IMR-90 (cell line): ENCODE measurements around the gene RNF213. TPM values are rescaled to one million over a fixed set of nuclear protein-coding genes. Genes with fewer than 3 reads are reported as not detected.

ENCODE experiments used
- ATAC-seq: fragments of 200-7000 bp; cut with Tn5 transposase; 2 replicates; pipeline ENCODE4 v1.9.1; 2020; ENCODE audit warnings: low read depth, mild to moderate bottlenecking, moderate library complexity
- BruUV-seq: library from RNA; stranded (reverse); fragments of 400-500 nt; replicated peaks from 2 replicates; lab custom pipeline; 2021; lab: Mats Ljungman, UMichigan
- CTCF ChIA-PET: fragments of 300-600 bp; formaldehyde crosslinking; extraction: SDS; loops from one replicate; lab custom pipeline; 2021; ENCODE audit warnings: antibody characterized with exemption; lab: Yijun Ruan, JAX
- POLR2A ChIA-PET: fragments of 300-600 bp; sonication (Branson Sonifier 250); formaldehyde crosslinking; loops from one replicate; lab custom pipeline; 2022; ENCODE audit warnings: antibody characterized with exemption; ENCODE audit not compliant: unreplicated experiment; lab: Charles Lee
- DNase-seq: peaks from one replicate; pipeline ENCODE4 v3.0.0; 2013
- H2AFZ ChIP-seq: replicated peaks from 2 replicates; pipeline ENCODE3; 2013; ENCODE audit warnings: low read length, mild to moderate bottlenecking; ENCODE audit not compliant: poor library complexity
- H2AK5ac ChIP-seq: 2 replicates; pipeline ENCODE4 v1.6.1; 2013; ENCODE audit warnings: low read depth, low read length, inconsistent platforms
- H2AK9ac ChIP-seq: replicated peaks from 2 replicates; pipeline ENCODE3; 2013; ENCODE audit warnings: mild to moderate bottlenecking, low read depth, low read length, moderate library complexity; ENCODE audit not compliant: poor library complexity
- H2BK120ac ChIP-seq: 2 replicates; pipeline ENCODE4 v1.6.1; 2013; ENCODE audit warnings: low read depth, low read length, inconsistent platforms
- H2BK15ac ChIP-seq: 3 replicates; pipeline ENCODE4 v1.6.1; 2013; ENCODE audit warnings: low read depth, low read length, inconsistent platforms
- H2BK20ac ChIP-seq: 2 replicates; pipeline ENCODE4 v1.6.1; 2013; ENCODE audit warnings: low read depth, mild to moderate bottlenecking, inconsistent platforms, low read length, moderate library complexity
- H2BK5ac ChIP-seq: 2 replicates; pipeline ENCODE4 v1.6.1; 2013; ENCODE audit warnings: mild to moderate bottlenecking, low read depth, low read length, inconsistent platforms; ENCODE audit not compliant: poor library complexity, severe bottlenecking
- H3K14ac ChIP-seq: replicated peaks from 2 replicates; pipeline ENCODE4 v1.6.1; 2013; ENCODE audit warnings: low read depth, low read length, inconsistent platforms
- H3K18ac ChIP-seq: 2 replicates; pipeline ENCODE4 v1.6.1; 2013; ENCODE audit warnings: low read depth, low read length, control low read depth
- H3K23ac ChIP-seq: 2 replicates; pipeline ENCODE4 v1.6.1; 2013; ENCODE audit warnings: low read depth, low read length, inconsistent platforms
- H3K27ac ChIP-seq: 2 replicates; pipeline ENCODE4 v1.5.1; 2013; ENCODE audit warnings: mild to moderate bottlenecking, control low read depth, low read length; ENCODE audit not compliant: insufficient read depth
- H3K27me3 ChIP-seq: 2 replicates; pipeline ENCODE4 v1.6.1; 2013; ENCODE audit warnings: low read length; ENCODE audit not compliant: control insufficient read depth, insufficient read depth
- H3K36me3 ChIP-seq: 2 replicates; pipeline ENCODE4 v1.6.1; 2013; ENCODE audit warnings: low read length, mixed read lengths; ENCODE audit not compliant: control insufficient read depth, insufficient read depth
- H3K4ac ChIP-seq: 2 replicates; pipeline ENCODE4 v1.6.1; 2013; ENCODE audit warnings: low read depth, low read length, inconsistent platforms
- H3K4me1 ChIP-seq: 2 replicates; pipeline ENCODE4 v1.6.1; 2013; ENCODE audit warnings: low read length, mixed read lengths; ENCODE audit not compliant: control insufficient read depth, insufficient read depth
- H3K4me2 ChIP-seq: 2 replicates; pipeline ENCODE4 v1.6.1; 2013; ENCODE audit warnings: low read depth, mild to moderate bottlenecking, control low read depth, low read length, moderate library complexity
- H3K4me3 ChIP-seq: 2 replicates; pipeline ENCODE4 v1.5.1; 2013; ENCODE audit warnings: low read depth, mild to moderate bottlenecking, control low read depth, low read length, moderate library complexity; ENCODE audit not compliant: insufficient read depth
- H3K56ac ChIP-seq: 2 replicates; pipeline ENCODE4 v1.6.1; 2013; ENCODE audit warnings: low read length, inconsistent platforms; ENCODE audit not compliant: insufficient read depth; ENCODE audit errors: extremely low read depth
- H3K79me1 ChIP-seq, 2 experiments: 2 replicates each; pipeline ENCODE4 v1.6.1; 2013; ENCODE audit warnings: low read length in 2 of 2, inconsistent platforms in 1 of 2, low read depth in 1 of 2
- H3K9ac ChIP-seq: 2 replicates; pipeline ENCODE4 v1.6.1; 2013; ENCODE audit warnings: low read depth, low read length, control low read depth
- H3K9me1 ChIP-seq: 2 replicates; pipeline ENCODE4 v1.6.1; 2013; ENCODE audit warnings: low read length, inconsistent platforms; ENCODE audit not compliant: insufficient read depth
- H3K9me3 ChIP-seq: 2 replicates; pipeline ENCODE4 v1.6.1; 2013; ENCODE audit warnings: low read length; ENCODE audit not compliant: control insufficient read depth, insufficient read depth
- H4K20me1 ChIP-seq: 2 replicates; pipeline ENCODE4 v1.6.1; 2013; ENCODE audit warnings: low read length, inconsistent platforms; ENCODE audit not compliant: insufficient read depth
- H4K5ac ChIP-seq: 2 replicates; pipeline ENCODE4 v1.6.1; 2013; ENCODE audit warnings: mild to moderate bottlenecking, low read depth, low read length, control low read depth
- H4K8ac ChIP-seq, 2 experiments: 2 replicates each; pipeline ENCODE4 v1.6.1; 2013; ENCODE audit warnings: low read depth in 2 of 2, low read length in 2 of 2, control low read depth in 1 of 2, inconsistent platforms in 1 of 2
- H4K91ac ChIP-seq: 2 replicates; pipeline ENCODE4 v1.6.1; 2013; ENCODE audit warnings: low read depth, low read length, inconsistent platforms; ENCODE audit not compliant: insufficient read depth
- BHLHE40 ChIP-seq: fragments of 150-350 bp; IDR thresholded peaks from 2 replicates; pipeline ENCODE4 v1.6.1; 2016; ENCODE audit warnings: mild to moderate bottlenecking, low read depth, low read length
- CEBPB ChIP-seq: IDR thresholded peaks from 2 replicates; pipeline ENCODE4 v1.6.1; 2012; ENCODE audit warnings: low read depth, low read length, improper control_type of control experiment
- CHD1 ChIP-seq: IDR thresholded peaks from 2 replicates; pipeline ENCODE4 v1.6.1; 2012; ENCODE audit warnings: low read depth, low read length, improper control_type of control experiment
- FOS ChIP-seq: fragments of 150-350 bp; IDR thresholded peaks from 2 replicates; pipeline ENCODE4 v1.6.1; 2016; ENCODE audit warnings: low read depth, low read length
- MAFK ChIP-seq: IDR thresholded peaks from 2 replicates; pipeline ENCODE4 v1.6.1; 2012; ENCODE audit warnings: low read depth, low read length, improper control_type of control experiment
- MAZ ChIP-seq: IDR thresholded peaks from 2 replicates; pipeline ENCODE4 v1.6.1; 2012; ENCODE audit warnings: low read depth, mild to moderate bottlenecking, low read length, improper control_type of control experiment, moderate library complexity, borderline replicate concordance
- MXI1 ChIP-seq: IDR thresholded peaks from 2 replicates; pipeline ENCODE4 v1.6.1; 2012; ENCODE audit warnings: low read depth, mild to moderate bottlenecking, low read length, moderate library complexity, borderline replicate concordance
- NFE2L2 ChIP-seq: fragments of 150-350 bp; IDR thresholded peaks from 2 replicates; pipeline ENCODE4 v1.6.1; 2016; ENCODE audit warnings: low read depth, mild to moderate bottlenecking, low read length
- POLR2A ChIP-seq: IDR thresholded peaks from 2 replicates; pipeline ENCODE4 v1.6.1; 2012; ENCODE audit warnings: mild to moderate bottlenecking, low read depth, low read length
- RAD21 ChIP-seq: IDR thresholded peaks from 2 replicates; pipeline ENCODE4 v1.6.1; 2012; ENCODE audit warnings: low read length, improper control_type of control experiment
- RCOR1 ChIP-seq: IDR thresholded peaks from 2 replicates; pipeline ENCODE4 v1.6.1; 2012; ENCODE audit warnings: mild to moderate bottlenecking, low read length, improper control_type of control experiment; ENCODE audit not compliant: insufficient replicate concordance
- RFX5 ChIP-seq: IDR thresholded peaks from 2 replicates; pipeline ENCODE4 v1.8.0; 2012; ENCODE audit warnings: low read depth, mild to moderate bottlenecking, low read length, moderate library complexity
- SMC3 ChIP-seq: fragments of 150-350 bp; IDR thresholded peaks from 2 replicates; pipeline ENCODE4 v1.6.1; 2016; ENCODE audit warnings: low read depth, mild to moderate bottlenecking, antibody characterized with exemption, low read length, moderate library complexity
- WGBS, 2 experiments: methylation state at CpG; one replicate each; pipeline versions ENCODE4 v1.1.5 to v1.1.7; 2013; ENCODE audit warnings: missing lambda C conversion rate in 2 of 2; ENCODE audit not compliant: insufficient read length in 1 of 2; ENCODE audit errors: extremely low coverage in 2 of 2; 5-methylcytosine and 5-hydroxymethylcytosine counted together
- dilution Hi-C: fragments of 300-500 bp; cut with HindIII; formaldehyde crosslinking; loops from one replicate; pipeline ENCODE4 v1.14.3; 2018; ENCODE audit warnings: low sequenced_read_pairs; ENCODE audit not compliant: unreplicated experiment
- in situ Hi-C: fragments of 300-500 bp; cut with MboI; formaldehyde crosslinking; loops from 3 replicates; pipeline ENCODE4 v1.14.3; 2019; ENCODE audit warnings: low sequenced_read_pairs, inconsistent platforms, mixed read lengths
- intact Hi-C: fragments of 100-400 bp; cut with micrococcal nuclease; formaldehyde crosslinking; loops from 2 replicates; pipeline ENCODE4 v1.10.0; 2022
- polyA plus RNA-seq, 3 experiments: library from polyadenylated mRNA; depleted of rRNA; stranded (reverse); fragments of >200 nt; gene quantifications; 2 replicates each; pipeline ENCODE4 v1.2.3, GENCODE V29; 2012; ENCODE audit warnings: low replicate concordance in 1 of 3
- total RNA-seq: library from RNA; depleted of rRNA; stranded (reverse); fragments of >200 nt; gene quantifications from 2 replicates; pipeline ENCODE4 v1.2.3, GENCODE V29; 2012
- TF ChIP-seq, protein P1 (sequence below): conservative IDR thresholded peaks from 2 replicates; pipeline ENCODE4 v1.5.1; 2012; ENCODE audit warnings: mild to moderate bottlenecking, low read depth, low read length, improper control_type of control experiment
- TF ChIP-seq, protein P2 (sequence below): fragments of 150-350 bp; IDR thresholded peaks from 2 replicates; pipeline ENCODE4 v1.6.1; 2016; ENCODE audit warnings: low read depth, mild to moderate bottlenecking, low read length, moderate library complexity, borderline replicate concordance
- TF ChIP-seq, protein P3 (sequence below): fragments of 150-350 bp; IDR thresholded peaks from 2 replicates; pipeline ENCODE4 v1.6.1; 2017; ENCODE audit warnings: mild to moderate bottlenecking, antibody characterized with exemption, low read length, low read depth

Gene RNF213
- total and polyA plus RNA-seq, 2 of the 4 experiments (the other 2 are of a cell fraction) = 23.4 to 36.0 TPM

DNA sequence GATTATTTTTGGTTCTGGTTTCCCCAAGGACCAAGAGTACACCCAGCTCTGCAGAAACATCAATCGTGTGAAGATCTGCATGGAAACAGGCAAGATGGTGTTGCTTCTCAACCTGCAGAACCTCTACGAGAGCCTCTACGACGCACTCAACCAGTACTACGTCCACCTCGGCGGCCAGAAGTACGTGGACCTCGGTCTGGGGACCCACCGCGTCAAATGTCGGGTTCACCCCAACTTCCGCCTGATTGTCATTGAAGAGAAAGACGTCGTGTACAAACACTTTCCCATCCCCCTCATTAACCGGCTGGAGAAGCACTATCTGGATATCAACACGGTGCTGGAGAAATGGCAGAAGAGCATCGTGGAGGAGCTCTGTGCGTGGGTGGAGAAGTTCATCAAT lies 86.9 kb downstream of the RNF213 start:
- Histone ChIP-seq H3K4me2 (no peak overlapping the region), H3K79me1 (peaks cover 8 to 16% of the 10 kb centered on the region in 2 experiments; a peak in 3 of 4 replicates), H4K91ac (no peak overlapping the region), H2BK120ac (no peak overlapping the region), H3K36me3 (peaks cover 84% of the 10 kb centered on the region), H3K14ac (no peak overlapping the region), H3K4me3 (no peak overlapping the region), H3K56ac (no peak overlapping the region), H3K9ac (no peak overlapping the region), H3K9me3 (no peaks in the 10 kb centered on the region), H4K5ac (no peak overlapping the region), H3K18ac (no peak overlapping the region), H2BK20ac (no peak overlapping the region), H3K9me1 (peaks cover 21% of the 10 kb centered on the region), H4K20me1 (no peaks in the 10 kb centered on the region; the same call in none of the 2 replicates), H2BK5ac (no peak overlapping the region), H3K4me1 (no peaks in the 10 kb centered on the region), H3K27ac (no peak overlapping the region), H3K4ac (no peak overlapping the region), H2AK9ac (peak overlapping the region; percentile 5), H3K27me3 (no peaks in the 10 kb centered on the region), H3K23ac (no peak overlapping the region), H2AFZ (no peak overlapping the region), H2AK5ac (no peak overlapping the region), H4K8ac (no peak overlapping the region), H2BK15ac (no peak overlapping the region)
- ChIA-PET CTCF (no interaction called here), POLR2A (no interaction called here)
- BruUV-seq = no TSS peak
- ATAC-seq = no peak
- WGBS, 2 experiments = 98% methylated on average over 18 of the region's 19 CpGs; no CpG with 5 or more reads in 1 of the 2 experiments
- in situ Hi-C loops (no loop called here), dilution Hi-C loops (no loop called here), intact Hi-C loops (no loop called here)
- no peak for DNase-seq
- TF ChIP-seq BHLHE40 = no peak
- no peak for TF ChIP-seq MAZ
- TF ChIP-seq FOS = no peak
- TF ChIP-seq POLR2A = no peak
- TF ChIP-seq MXI1 = no peak
- no peak for TF ChIP-seq CHD1
- TF ChIP-seq, protein P1, sequence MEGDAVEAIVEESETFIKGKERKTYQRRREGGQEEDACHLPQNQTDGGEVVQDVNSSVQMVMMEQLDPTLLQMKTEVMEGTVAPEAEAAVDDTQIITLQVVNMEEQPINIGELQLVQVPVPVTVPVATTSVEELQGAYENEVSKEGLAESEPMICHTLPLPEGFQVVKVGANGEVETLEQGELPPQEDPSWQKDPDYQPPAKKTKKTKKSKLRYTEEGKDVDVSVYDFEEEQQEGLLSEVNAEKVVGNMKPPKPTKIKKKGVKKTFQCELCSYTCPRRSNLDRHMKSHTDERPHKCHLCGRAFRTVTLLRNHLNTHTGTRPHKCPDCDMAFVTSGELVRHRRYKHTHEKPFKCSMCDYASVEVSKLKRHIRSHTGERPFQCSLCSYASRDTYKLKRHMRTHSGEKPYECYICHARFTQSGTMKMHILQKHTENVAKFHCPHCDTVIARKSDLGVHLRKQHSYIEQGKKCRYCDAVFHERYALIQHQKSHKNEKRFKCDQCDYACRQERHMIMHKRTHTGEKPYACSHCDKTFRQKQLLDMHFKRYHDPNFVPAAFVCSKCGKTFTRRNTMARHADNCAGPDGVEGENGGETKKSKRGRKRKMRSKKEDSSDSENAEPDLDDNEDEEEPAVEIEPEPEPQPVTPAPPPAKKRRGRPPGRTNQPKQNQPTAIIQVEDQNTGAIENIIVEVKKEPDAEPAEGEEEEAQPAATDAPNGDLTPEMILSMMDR = no peak
- TF ChIP-seq, protein P2, sequence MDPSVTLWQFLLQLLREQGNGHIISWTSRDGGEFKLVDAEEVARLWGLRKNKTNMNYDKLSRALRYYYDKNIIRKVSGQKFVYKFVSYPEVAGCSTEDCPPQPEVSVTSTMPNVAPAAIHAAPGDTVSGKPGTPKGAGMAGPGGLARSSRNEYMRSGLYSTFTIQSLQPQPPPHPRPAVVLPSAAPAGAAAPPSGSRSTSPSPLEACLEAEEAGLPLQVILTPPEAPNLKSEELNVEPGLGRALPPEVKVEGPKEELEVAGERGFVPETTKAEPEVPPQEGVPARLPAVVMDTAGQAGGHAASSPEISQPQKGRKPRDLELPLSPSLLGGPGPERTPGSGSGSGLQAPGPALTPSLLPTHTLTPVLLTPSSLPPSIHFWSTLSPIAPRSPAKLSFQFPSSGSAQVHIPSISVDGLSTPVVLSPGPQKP = no peak
- TF ChIP-seq NFE2L2 = no peak
- TF ChIP-seq, protein P3, sequence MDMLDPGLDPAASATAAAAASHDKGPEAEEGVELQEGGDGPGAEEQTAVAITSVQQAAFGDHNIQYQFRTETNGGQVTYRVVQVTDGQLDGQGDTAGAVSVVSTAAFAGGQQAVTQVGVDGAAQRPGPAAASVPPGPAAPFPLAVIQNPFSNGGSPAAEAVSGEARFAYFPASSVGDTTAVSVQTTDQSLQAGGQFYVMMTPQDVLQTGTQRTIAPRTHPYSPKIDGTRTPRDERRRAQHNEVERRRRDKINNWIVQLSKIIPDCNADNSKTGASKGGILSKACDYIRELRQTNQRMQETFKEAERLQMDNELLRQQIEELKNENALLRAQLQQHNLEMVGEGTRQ = no peak
- no peak for TF ChIP-seq CEBPB
- TF ChIP-seq RAD21 = no peak
- TF ChIP-seq SMC3 = no peak
- no peak for TF ChIP-seq MAFK
- TF ChIP-seq RFX5 = no peak
- no peak for TF ChIP-seq RCOR1
